ENCODE measurements around the gene METRN. TPM values are rescaled to one million over a fixed set of nuclear protein-coding genes. Genes with fewer than 3 reads are reported as not detected.
A peak's percentile ranks its signal among the peaks of the same experiment; 100 is the strongest.

METRN gene
- total RNA-seq, 2 donors from 2014 or later: 28.9 to 58.9 TPM

- ATAC-seq (ENCODE audit: insufficient number of reproducible peaks, low FRiP score, low read depth) (no peak), DNase-seq (ENCODE audit: low spot score) (no peak)
- TF ChIP-seq CTCF (IDR thresholded peaks at IDR 0.05): no peak
- H3K27me3 ChIP-seq (replicated peaks; ENCODE audit: insufficient read depth): peaks cover 12% of the 10 kb centered on the region
- no peaks in the 10 kb centered on the region for H3K36me3 ChIP-seq
- H3K4me3 ChIP-seq: peak overlapping the region; percentile 43
- peaks cover 6 to 10% of the 10 kb centered on the region in 2 donors for H3K4me1 ChIP-seq (ENCODE audit: control insufficient read depth in 1 of 2, low read depth in 2 of 2)
- H3K9me3 ChIP-seq: no peaks in the 10 kb centered on the region
- no peak overlapping the region for H3K27ac ChIP-seq
Measured at GRCh38 chr16:695355-696089, 19.4 kb upstream of the METRN start.

GRCh38 chr16:698911-699671 is 15.8 kb upstream of the METRN start:
- H3K36me3 ChIP-seq: no peaks in the 10 kb centered on the region
- H3K27ac ChIP-seq: no peak overlapping the region
- no peak for TF ChIP-seq CTCF (IDR thresholded peaks at IDR 0.05)
- H3K27me3 ChIP-seq (replicated peaks; ENCODE audit: insufficient read depth): peaks cover 22% of the 10 kb centered on the region
- no peak overlapping the region for H3K4me3 ChIP-seq
- H3K4me1 ChIP-seq (ENCODE audit: control insufficient read depth in 1 of 2, low read depth in 2 of 2): peaks cover 4% of the 10 kb centered on the region in 2 donors
- ATAC-seq (ENCODE audit: insufficient number of reproducible peaks, low FRiP score, low read depth) (no peak), DNase-seq (ENCODE audit: low spot score) (no peak)
- no peaks in the 10 kb centered on the region for H3K9me3 ChIP-seq

DNA sequence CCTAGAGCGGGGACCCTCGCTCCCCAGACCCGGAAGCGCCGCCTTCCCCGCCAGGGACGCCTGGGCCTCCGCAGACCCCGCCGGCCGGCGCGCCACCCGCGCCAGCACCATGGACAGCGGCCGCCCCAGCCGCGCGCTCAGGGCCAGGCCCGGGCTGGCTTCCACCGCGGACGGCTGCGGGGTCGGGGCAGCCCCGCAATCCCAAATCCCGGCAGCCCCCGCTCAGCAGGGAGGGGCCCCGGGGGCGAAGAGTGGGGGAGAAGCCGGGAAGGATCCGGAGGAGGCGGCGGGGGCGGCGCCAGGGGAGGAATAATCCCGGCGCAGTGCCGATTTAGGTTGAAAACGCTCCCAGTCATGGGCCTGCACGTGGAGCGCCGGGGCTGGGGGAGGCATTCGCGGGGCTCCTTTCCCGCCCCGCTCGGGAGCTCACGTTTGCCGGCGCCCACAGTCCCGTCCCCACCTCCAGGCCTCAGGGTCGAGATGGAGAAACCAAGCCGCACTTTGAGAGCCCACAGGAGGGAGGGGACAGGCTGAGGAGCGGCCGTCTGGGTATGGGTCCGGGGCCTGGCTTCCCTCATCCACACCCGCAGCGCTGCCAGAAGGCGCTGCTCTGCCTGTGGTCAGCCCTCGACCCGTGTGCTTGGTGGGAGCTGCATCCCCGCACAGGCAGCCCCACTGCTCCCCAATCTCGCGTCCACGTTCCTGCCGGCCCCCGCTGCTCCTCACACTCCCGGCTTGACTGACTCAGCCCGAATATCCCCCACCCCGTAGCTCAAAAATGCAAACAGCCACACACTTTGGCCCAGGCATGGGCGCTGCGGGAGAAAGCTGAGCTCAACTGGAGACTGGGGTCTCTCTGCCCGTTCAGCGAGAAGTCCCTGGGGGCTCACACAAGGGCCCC is 14.0 kb upstream of the METRN start:
- no peak for TF ChIP-seq CTCF (IDR thresholded peaks at IDR 0.05)
- Histone ChIP-seq H3K4me3 (no peak overlapping the region), H3K36me3 (no peaks in the 10 kb centered on the region), H3K27ac (no peak overlapping the region), H3K4me1 (ENCODE audit: control insufficient read depth in 1 of 2, low read depth in 2 of 2) (no peaks in the 10 kb centered on the region), H3K9me3 (no peaks in the 10 kb centered on the region), H3K27me3 (replicated peaks; ENCODE audit: insufficient read depth) (peaks cover 19% of the 10 kb centered on the region)
- ATAC-seq (ENCODE audit: insufficient number of reproducible peaks, low FRiP score, low read depth): no peak
- no peak for DNase-seq (ENCODE audit: low spot score)

GRCh38 chr16:702341-702740 is 12.6 kb upstream of the METRN start:
- no peak for ATAC-seq (ENCODE audit: insufficient number of reproducible peaks, low FRiP score, low read depth)
- Histone ChIP-seq H3K4me1 (ENCODE audit: control insufficient read depth in 1 of 2, low read depth in 2 of 2) (no peaks in the 10 kb centered on the region), H3K36me3 (no peaks in the 10 kb centered on the region), H3K27me3 (replicated peaks; ENCODE audit: insufficient read depth) (peaks cover 23% of the 10 kb centered on the region), H3K4me3 (no peak overlapping the region), H3K9me3 (no peaks in the 10 kb centered on the region), H3K27ac (no peak overlapping the region)
- TF ChIP-seq CTCF (IDR thresholded peaks at IDR 0.05): no peak
- DNase-seq (ENCODE audit: low spot score): no peak

DNA sequence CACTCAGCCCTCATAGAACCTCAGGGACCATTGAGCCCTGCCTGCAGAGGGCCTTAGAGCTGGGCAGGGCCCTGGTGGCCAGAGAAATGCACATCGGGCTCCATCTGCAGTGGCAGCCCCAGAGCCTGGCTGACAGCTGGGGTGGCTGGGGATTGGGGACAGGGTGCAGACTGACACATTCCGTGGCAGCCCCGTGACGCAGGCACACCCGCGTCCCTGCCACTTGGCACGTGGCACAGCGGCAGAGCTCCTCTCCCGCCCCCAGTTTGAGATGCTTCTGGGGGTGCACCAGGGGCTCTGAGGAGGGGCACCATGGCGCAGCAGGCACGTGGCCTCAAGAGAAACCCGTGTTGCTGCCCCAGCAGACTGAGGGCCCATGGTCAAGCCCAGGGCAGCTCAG is 11.5 kb upstream of the METRN start:
- no peak for DNase-seq (ENCODE audit: low spot score)
- H3K27ac ChIP-seq: no peak overlapping the region
- H3K4me1 ChIP-seq (ENCODE audit: control insufficient read depth in 1 of 2, low read depth in 2 of 2): no peaks in the 10 kb centered on the region
- peaks cover 28% of the 10 kb centered on the region for H3K27me3 ChIP-seq (replicated peaks; ENCODE audit: insufficient read depth)
- H3K36me3 ChIP-seq: no peaks in the 10 kb centered on the region
- ATAC-seq (ENCODE audit: insufficient number of reproducible peaks, low FRiP score, low read depth): no peak
- H3K4me3 ChIP-seq: no peak overlapping the region
- H3K9me3 ChIP-seq: no peaks in the 10 kb centered on the region
- TF ChIP-seq CTCF (IDR thresholded peaks at IDR 0.05): no peak
